Hematopoietic multipotent progenitor cell treated with erythropoietin and hydrocortisone succinate and interleukin-3 and kit ligand, for 6 days (in vitro differentiated cells): ENCODE results near the gene SLC10A7.

Experiments
- DNase-seq: peaks from one replicate; pipeline ENCODE4 v3.0.0-alpha.2; 2015

Gene SLC10A7

GRCh38 chr4:146299607-146300006, 222.1 kb downstream of the SLC10A7 start:
- no peak for DNase-seq

- no peak for DNase-seq
These were observed 227.0 kb downstream of the SLC10A7 start for GRCh38 chr4:146294776-146295175.

- DNase-seq, result peak; percentile 12
These were observed 229.2 kb downstream of the SLC10A7 start for GRCh38 chr4:146292508-146292907.

GRCh38 chr4:146291313-146291712, 230.4 kb downstream of the SLC10A7 start:
- DNase-seq, result no peak

GRCh38 chr4:146288193-146288592, 233.5 kb downstream of the SLC10A7 start:
- DNase-seq, result peak; percentile 42

GRCh38 chr4:146285037-146285436, 236.7 kb downstream of the SLC10A7 start:
- DNase-seq, result no peak

- DNase-seq, result peak; percentile 7
These were observed 237.7 kb downstream of the SLC10A7 start for GRCh38 chr4:146283758-146284651.

GRCh38 chr4:146282657-146283056, 239.1 kb downstream of the SLC10A7 start:
- no peak for DNase-seq

GRCh38 chr4:146278986-146279385, 242.8 kb downstream of the SLC10A7 start:
- no peak for DNase-seq

GRCh38 chr4:146275370-146275769, 246.4 kb downstream of the SLC10A7 start:
- DNase-seq, result peak; percentile 28

- DNase-seq, result no peak
These were observed 247.0 kb downstream of the SLC10A7 start for GRCh38 chr4:146274774-146275173.

- no peak for DNase-seq
These were observed 248.4 kb downstream of the SLC10A7 start for GRCh38 chr4:146273204-146273901.

- DNase-seq, result no peak
These were observed 250.3 kb downstream of the SLC10A7 start for GRCh38 chr4:146271466-146271865.

GRCh38 chr4:146269228-146269653, 252.5 kb downstream of the SLC10A7 start:
- DNase-seq, result no peak

GRCh38 chr4:146267826-146268225, 253.9 kb downstream of the SLC10A7 start:
- no peak for DNase-seq

GRCh38 chr4:146265950-146266490, 255.7 kb downstream of the SLC10A7 start:
- DNase-seq, result no peak

GRCh38 chr4:146263793-146264192, 257.9 kb downstream of the SLC10A7 start:
- DNase-seq, result no peak

- no peak for DNase-seq
These were observed 260.7 kb downstream of the SLC10A7 start for GRCh38 chr4:146261041-146261440.

- no peak for DNase-seq
These were observed 261.2 kb downstream of the SLC10A7 start for GRCh38 chr4:146260521-146260920.

- no peak for DNase-seq
These were observed 264.2 kb downstream of the SLC10A7 start for GRCh38 chr4:146257511-146257910.

GRCh38 chr4:146256328-146256727, 265.4 kb downstream of the SLC10A7 start:
- DNase-seq, result no peak

- no peak for DNase-seq
These were observed 265.9 kb downstream of the SLC10A7 start for GRCh38 chr4:146255874-146256273.

- no peak for DNase-seq
These were observed 266.3 kb downstream of the SLC10A7 start for GRCh38 chr4:146255463-146255862.
